H1 (cell line): ENCODE data around the gene OTX2. TPM values are rescaled to one million over a fixed set of nuclear protein-coding genes. Genes with fewer than 3 reads are reported as not detected.
A peak's percentile ranks its signal among the peaks of the same experiment; 100 is the strongest.

Experiments used
- CTCF ChIA-PET: fragments of 300-600 bp; sonication (Branson Sonifier 250); formaldehyde crosslinking; loops from one replicate; lab custom pipeline; 2021; ENCODE audit not compliant: partially characterized antibody; lab: Charles Lee
- POLR2A ChIA-PET: fragments of 300-600 bp; sonication (Branson Sonifier 250); formaldehyde crosslinking; loops from one replicate; lab custom pipeline; 2021; ENCODE audit warnings: inconsistent platforms; ENCODE audit not compliant: partially characterized antibody; lab: Charles Lee
- DNase-seq, 2 experiments: peaks; one replicate each; pipeline versions ENCODE4 v3.0.0 to v3.0.0-alpha.2; 2010 to 2022; ENCODE audit warnings: low spot score in 2 of 2, low read depth in 1 of 2, mixed read lengths in 1 of 2
- FAIRE-seq: peaks from 2 replicates; lab custom pipeline; 2011; peaks lifted over from hg19 to GRCh38; lab: Jason Lieb, UNC
- H2AFZ ChIP-seq: 2 replicates; pipeline ENCODE4 v1.8.1; 2012; ENCODE audit warnings: low read length, inconsistent platforms
- H2AK5ac ChIP-seq: 2 replicates; pipeline ENCODE4 v1.6.1; 2013; ENCODE audit warnings: low read depth, low read length
- H2BK120ac ChIP-seq: replicated peaks from 2 replicates; pipeline ENCODE3; 2013; ENCODE audit warnings: low read depth, low read length, inconsistent platforms
- H2BK12ac ChIP-seq: 2 replicates; pipeline ENCODE4 v1.6.1; 2013; ENCODE audit warnings: low read depth, low read length
- H2BK15ac ChIP-seq: 2 replicates; pipeline ENCODE4 v1.6.1; 2013; ENCODE audit warnings: low read length
- H2BK20ac ChIP-seq: 2 replicates; pipeline ENCODE4 v1.6.1; 2013; ENCODE audit warnings: low read length
- H2BK5ac ChIP-seq: 2 replicates; pipeline ENCODE4 v1.6.1; 2013; ENCODE audit warnings: low read depth, low read length
- H3K14ac ChIP-seq: 2 replicates; pipeline ENCODE4 v1.6.1; 2013; ENCODE audit warnings: inconsistent platforms; ENCODE audit not compliant: insufficient read length
- H3K18ac ChIP-seq: 2 replicates; pipeline ENCODE4 v1.6.1; 2013; ENCODE audit warnings: low read length; ENCODE audit errors: extremely low read depth
- H3K23ac ChIP-seq: 2 replicates; pipeline ENCODE4 v1.6.1; 2013; ENCODE audit warnings: inconsistent platforms; ENCODE audit not compliant: insufficient read length
- H3K23me2 ChIP-seq: 2 replicates; pipeline ENCODE4 v1.6.1; 2013; ENCODE audit warnings: low read depth, low read length
- H3K27ac ChIP-seq: 2 replicates; pipeline ENCODE4 v1.6.1; 2011; ENCODE audit warnings: low read depth, low read length, inconsistent platforms
- H3K27me3 ChIP-seq, 4 experiments: replicated peaks in 1 of 4; 1 replicate in 1 of 4; 2 replicates in 3 of 4; pipeline versions ENCODE4 v1.6.1 to v1.8.1; 2011 to 2013; ENCODE audit warnings: low read length in 3 of 4, mild to moderate bottlenecking in 3 of 4, inconsistent platforms in 2 of 4, mixed read lengths in 2 of 4, moderate library complexity in 1 of 4; ENCODE audit not compliant: control insufficient read depth in 3 of 4, insufficient read depth in 3 of 4; ENCODE audit errors: extremely low read depth in 1 of 4
- H3K36me3 ChIP-seq, 4 experiments: 2 replicates each; pipeline versions ENCODE4 v1.6.1 to v1.8.1; 2011 to 2013; ENCODE audit warnings: mild to moderate bottlenecking in 4 of 4, low read length in 3 of 4, moderate library complexity in 2 of 4, control low read depth in 1 of 4, inconsistent platforms in 1 of 4; ENCODE audit not compliant: insufficient read depth in 4 of 4, control insufficient read depth in 2 of 4
- H3K4ac ChIP-seq: replicated peaks from 2 replicates; pipeline ENCODE3; 2013; ENCODE audit warnings: low read length, low read depth, mixed read lengths, inconsistent platforms; ENCODE audit not compliant: insufficient read length
- H3K4me1 ChIP-seq, 4 experiments: replicated peaks in 1 of 4; 1 replicate in 1 of 4; 2 replicates in 3 of 4; pipeline versions ENCODE4 v1.6.1 to v1.8.1; 2011 to 2013; ENCODE audit warnings: low read length in 3 of 4, inconsistent platforms in 2 of 4, mixed read lengths in 1 of 4; ENCODE audit not compliant: insufficient read depth in 4 of 4, control insufficient read depth in 3 of 4
- H3K4me2 ChIP-seq, 2 experiments: 2 replicates each; pipeline versions ENCODE4 v1.6.1 to v1.8.1; 2011 to 2013; ENCODE audit warnings: low read depth in 2 of 2, low read length in 2 of 2, control low read depth in 1 of 2, inconsistent platforms in 1 of 2, mild to moderate bottlenecking in 1 of 2; ENCODE audit not compliant: insufficient read depth in 1 of 2
- H3K4me3 ChIP-seq, 4 experiments: fragments of 200-600, 300-600 bp in 1 of 4; sonication (generic), shearing (Covaris generic), sonication (Bioruptor Twin) in 1 of 4; 2 replicates each; pipeline versions ENCODE4 v1.5.1 to v1.8.1; 2011 to 2016; ENCODE audit warnings: low read length in 4 of 4, low read depth in 3 of 4, control low read depth in 2 of 4, inconsistent platforms in 2 of 4, mild to moderate bottlenecking in 2 of 4, mixed read lengths in 1 of 4, moderate library complexity in 1 of 4; ENCODE audit not compliant: insufficient read depth in 2 of 4; ENCODE audit errors: extremely low read depth in 1 of 4
- H3K56ac ChIP-seq: replicated peaks from 2 replicates; pipeline ENCODE3; 2013; ENCODE audit warnings: low read depth, mild to moderate bottlenecking, mixed read lengths, low read length, inconsistent platforms; ENCODE audit not compliant: insufficient read length
- H3K79me1 ChIP-seq: 2 replicates; pipeline ENCODE4 v1.6.1; 2013; ENCODE audit warnings: low read depth, low read length, control low read depth
- H3K79me2 ChIP-seq, 2 experiments: 2 replicates each; pipeline versions ENCODE4 v1.6.1 to v1.8.1; 2012 to 2013; ENCODE audit warnings: low read length in 2 of 2, mild to moderate bottlenecking in 2 of 2, inconsistent platforms in 1 of 2; ENCODE audit not compliant: insufficient read depth in 2 of 2, control insufficient read depth in 1 of 2
- H3K9ac ChIP-seq, 4 experiments: replicated peaks in 1 of 4; 1 replicate in 1 of 4; 2 replicates in 3 of 4; pipeline versions ENCODE4 v1.6.1 to v1.8.1; 2011 to 2013; ENCODE audit warnings: low read depth in 3 of 4, low read length in 3 of 4, control low read depth in 2 of 4, mild to moderate bottlenecking in 2 of 4, moderate library complexity in 2 of 4, inconsistent platforms in 1 of 4; ENCODE audit errors: extremely low read depth in 1 of 4
- H3K9me3 ChIP-seq, 2 experiments: 2 replicates each; pipeline versions ENCODE4 v1.6.1 to v1.8.1; 2012 to 2013; ENCODE audit warnings: mild to moderate bottlenecking in 2 of 2, moderate library complexity in 2 of 2, control low read depth in 1 of 2, inconsistent platforms in 1 of 2, low read depth in 1 of 2, low read length in 1 of 2, mixed read lengths in 1 of 2; ENCODE audit not compliant: insufficient read depth in 2 of 2
- H4K20me1 ChIP-seq, 2 experiments: replicated peaks in 1 of 2; 2 replicates each; pipeline versions ENCODE3 to v1.8.1; 2011 to 2013; ENCODE audit warnings: inconsistent platforms in 2 of 2, low read length in 2 of 2, mild to moderate bottlenecking in 1 of 2; ENCODE audit not compliant: insufficient read depth in 2 of 2, control insufficient read depth in 1 of 2
- H4K5ac ChIP-seq: 2 replicates; pipeline ENCODE4 v1.6.1; 2013; ENCODE audit warnings: low read length, low read depth, mixed read lengths, inconsistent platforms; ENCODE audit not compliant: insufficient read length
- H4K8ac ChIP-seq: 2 replicates; pipeline ENCODE4 v1.8.0; 2013; ENCODE audit warnings: mild to moderate bottlenecking, moderate library complexity, low read length, inconsistent platforms; ENCODE audit not compliant: insufficient read depth; ENCODE audit errors: extremely low read depth
- H4K91ac ChIP-seq: replicated peaks from 2 replicates; pipeline ENCODE3; 2013; ENCODE audit warnings: low read length, mixed read lengths, inconsistent platforms; ENCODE audit not compliant: insufficient read length
- CTBP2 ChIP-seq: IDR thresholded peaks from 2 replicates; pipeline ENCODE4 v1.7.0; 2011; ENCODE audit warnings: borderline replicate concordance, mild to moderate bottlenecking, moderate library complexity, mixed read lengths, low read length; ENCODE audit not compliant: insufficient read depth, insufficient read length
- POLR2AphosphoS5 ChIP-seq: IDR thresholded peaks from 2 replicates; pipeline ENCODE4 v1.6.1; 2011; ENCODE audit warnings: low read depth, low read length
- WGBS, 2 experiments: shearing (Covaris generic) in 1 of 2; methylation state at CpG; one replicate each; pipeline versions ENCODE4 v1.1.6 to v1.1.7; 2013 to 2015; ENCODE audit warnings: low lambda C conversion rate in 2 of 2, mixed read lengths in 2 of 2, inconsistent platforms in 1 of 2, low coverage in 1 of 2, missing lambda C conversion rate in 1 of 2; ENCODE audit not compliant: insufficient replicate concordance in 2 of 2, insufficient coverage in 1 of 2, insufficient read length in 1 of 2; ENCODE audit errors: extremely low coverage in 1 of 2, missing lambda C conversion rate in 1 of 2; 5-methylcytosine and 5-hydroxymethylcytosine counted together
- polyA plus RNA-seq, 7 experiments: library from polyadenylated mRNA; depleted of rRNA in 3 of 7; stranded (reverse) in 5 of 7; unstranded in 2 of 7; fragments of >200 nt in 5 of 7; fragments of 200-250 nt in 2 of 7; gene quantifications; 1 replicate in 5 of 7; 2 replicates in 1 of 7; 4 replicates in 1 of 7; pipeline versions ENCODE4 v1.2.1 to v1.2.3, GENCODE V29; 2011 to 2013; ENCODE audit warnings: missing spikeins in 2 of 7, mixed read lengths in 2 of 7
- total RNA-seq: library from RNA; stranded (reverse); fragmentation: NEBNext Ultra II Directional; extraction: Animal tissue kit (Norgen Biotek cat#: 25700); gene quantifications from 2 replicates; pipeline ENCODE4 v1.2.1, GENCODE V29; 2021

Gene OTX2
- total and polyA plus RNA-seq, 2 of the 8 experiments (the other 6 are each of a cell fraction or from before 2014, with no cell fraction given), result 33.9 to 155 TPM

GRCh38 chr14:56810836-56811592 is 735 bp upstream of the OTX2 start:
- no peak overlapping the region for H3K14ac ChIP-seq
- H4K20me1 ChIP-seq, result no peaks in the 10 kb centered on the region
- H3K23ac ChIP-seq, result no peak overlapping the region
- H2BK12ac ChIP-seq, result peak overlapping the region; percentile 85; the same call in 1 of the 2 replicates
- H2BK20ac ChIP-seq, result peak overlapping the region; percentile 84; the same call in 1 of the 2 replicates
- peak overlapping the region; percentile 79; the same call in 1 of the 2 replicates for H4K8ac ChIP-seq
- peak overlapping the region; percentile 78; the same call in 1 of the 2 replicates for H3K18ac ChIP-seq
- peaks cover 14 to 30% (median 24%) of the 10 kb centered on the region in 4 experiments for H3K4me1 ChIP-seq
- H3K56ac ChIP-seq, result peak overlapping the region; percentile 27
- no peak for FAIRE-seq
- no peaks in the 10 kb centered on the region for H3K9me3 ChIP-seq
- H3K4ac ChIP-seq, result no peak overlapping the region
- H3K4me3 ChIP-seq, result peak overlapping the region; percentile 65 to 90 (median 81); a peak in 7 of 8 replicates
- POLR2A ChIA-PET, result interaction anchor here (0.8 to 8.7 kb wide), 6 partner anchors 7 to 241 kb away, joined by 3 to 71 read pairs (median 9); no protein-coding TSS in a partner anchor
- peaks cover 0 to 3% (median 0%) of the 10 kb centered on the region in 4 experiments; a peak in 1 of 8 replicates for H3K36me3 ChIP-seq
- H3K9ac ChIP-seq, result no peak overlapping the region; a peak in 1 of 7 replicates
- peaks cover 20% of the 10 kb centered on the region; the same call in 1 of the 2 replicates for H3K23me2 ChIP-seq
- H2BK15ac ChIP-seq, result 0 out of 2 replicates have a peak overlapping the region, but pooled peaks have one; percentile 90
- WGBS, 2 experiments, result 1% methylated on average over 31 of the region's 31 CpGs; no CpG with 5 or more reads in 1 of the 2 experiments
- DNase-seq, result peak in 1 of 2 experiments; percentile 63
- H3K79me1 ChIP-seq, result no peaks in the 10 kb centered on the region
- H3K27me3 ChIP-seq, result peaks cover 26 to 84% (median 66%) of the 10 kb centered on the region in 4 experiments; a peak in 6 of 7 replicates
- H3K79me2 ChIP-seq, result peaks cover 0 to 19% of the 10 kb centered on the region in 2 experiments; a peak in 2 of 4 replicates
- H2BK5ac ChIP-seq, result peak overlapping the region; percentile 16; the same call in 1 of the 2 replicates
- no peak overlapping the region for H2AK5ac ChIP-seq
- no peak overlapping the region for H2AFZ ChIP-seq
- peak overlapping the region; percentile 4 for H2BK120ac ChIP-seq
- peak overlapping the region; percentile 6 for H4K5ac ChIP-seq
- H3K27ac ChIP-seq, result no peak overlapping the region
- CTCF ChIA-PET, result interaction anchor here (0.7 to 4.5 kb wide), 8 partner anchors 9 to 247 kb away, joined by 3 to 19 read pairs (median 3); no protein-coding TSS in a partner anchor
- peak overlapping the region; percentile 22 for H4K91ac ChIP-seq
- H3K4me2 ChIP-seq, result peak overlapping the region; percentile 75 to 87
- TF ChIP-seq POLR2AphosphoS5, result no peak
- peak; percentile 88 for TF ChIP-seq CTBP2
